GM19438 (cell line): Measurements from ENCODE around the gene CD9.

Experiments
- ATAC-seq: cut with Tn5 transposase; IDR thresholded peaks from one replicate; pipeline ENCODE4 v1.9.1; 2021; ENCODE audit warnings: low read depth; ENCODE audit not compliant: unreplicated experiment

Gene CD9

DNA sequence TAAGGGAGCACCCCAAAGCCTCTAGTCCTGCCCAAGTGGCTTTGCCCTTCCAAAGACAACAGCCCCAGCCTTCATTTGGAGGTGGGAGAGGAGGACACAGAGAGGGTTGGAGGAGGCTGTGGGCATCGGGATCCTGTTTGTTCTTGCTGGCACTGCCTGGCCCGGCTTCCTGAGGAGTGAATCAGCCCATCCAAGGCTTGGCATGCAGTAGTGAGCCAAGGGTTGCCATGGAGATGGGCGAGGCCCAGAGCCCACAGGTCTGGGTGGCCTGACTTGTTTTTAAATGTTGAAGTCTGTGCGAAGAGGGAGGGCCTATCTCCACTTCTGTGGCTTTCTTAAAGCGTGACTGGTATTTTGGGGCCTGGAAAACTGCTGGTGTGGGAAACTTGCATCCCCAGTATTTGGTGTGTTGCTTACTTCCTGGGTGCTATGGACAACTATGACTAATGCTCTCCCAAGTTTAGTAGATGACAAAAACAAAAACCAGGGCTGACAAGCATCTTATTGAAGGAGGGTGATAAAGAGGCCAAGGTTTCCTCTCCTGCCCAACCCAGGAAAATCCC, 15.8 kb downstream of the CD9 start:
- ATAC-seq: no peak

DNA sequence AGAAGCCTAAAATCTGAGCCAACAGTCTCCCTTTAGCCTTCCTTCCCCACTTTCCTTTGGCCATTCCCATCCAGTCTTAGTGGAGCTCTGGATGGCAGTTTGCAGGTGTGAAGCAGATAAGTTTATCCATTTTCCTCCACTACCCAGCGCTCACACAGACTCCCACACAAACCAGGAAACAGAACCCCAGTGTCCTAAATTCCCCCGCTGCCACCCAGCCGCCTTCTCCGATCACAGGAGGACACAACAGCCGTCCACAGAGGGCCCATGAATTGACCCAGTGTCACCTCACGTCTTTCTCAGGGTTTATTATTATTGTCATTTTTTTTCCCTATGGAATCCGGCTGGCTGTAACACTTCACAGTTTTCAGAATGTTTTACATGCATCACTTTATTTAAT, 16.4 kb downstream of the CD9 start:
- ATAC-seq: no peak

DNA sequence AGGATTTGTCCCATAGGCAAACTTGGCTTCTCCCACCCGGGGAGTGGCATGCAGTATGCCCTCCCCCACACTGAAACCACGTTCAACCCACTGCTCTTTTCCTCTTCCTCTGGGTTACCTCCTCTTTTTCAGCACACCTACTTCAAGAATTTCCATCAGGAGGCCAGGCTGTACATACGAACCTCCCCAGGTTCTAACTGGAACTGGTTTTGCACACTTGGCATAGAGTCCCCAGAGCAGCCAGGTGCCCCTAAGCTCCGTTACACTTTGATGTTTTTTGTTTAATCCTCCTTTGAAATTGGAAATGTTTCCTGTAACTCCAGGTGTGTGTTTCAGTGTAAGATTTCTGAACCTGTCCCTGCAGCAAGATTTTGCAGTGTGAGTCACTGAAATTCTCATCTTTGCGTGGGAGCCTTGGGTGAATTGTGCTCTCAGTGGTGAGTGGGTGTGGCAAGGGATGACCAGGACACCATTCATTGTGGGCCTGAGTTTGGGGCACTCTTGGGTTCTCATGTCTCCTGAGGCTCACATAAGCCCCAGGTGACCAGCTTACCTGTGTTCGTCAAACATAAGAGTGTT, 18.2 kb downstream of the CD9 start:
- ATAC-seq: no peak

DNA sequence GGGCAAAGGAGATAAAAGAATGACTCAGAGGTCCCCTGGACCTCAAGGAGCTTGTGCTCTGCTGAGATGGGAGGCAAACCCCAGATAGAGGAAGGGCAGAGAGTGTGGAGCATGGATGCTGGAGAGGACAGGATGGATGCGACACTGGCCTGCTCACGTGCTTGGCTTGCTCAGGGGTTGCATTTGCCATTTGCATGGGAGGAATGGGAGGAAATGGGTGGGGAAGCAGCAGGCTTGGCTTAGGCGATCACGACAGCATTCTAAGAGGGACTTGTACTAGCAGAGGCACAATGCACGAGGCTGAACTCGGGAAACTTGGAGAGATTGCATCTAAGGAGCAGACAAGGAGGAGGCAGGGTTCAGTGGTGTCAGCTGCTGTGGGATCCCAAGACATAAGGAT, 19.8 kb downstream of the CD9 start:
- ATAC-seq: no peak

DNA sequence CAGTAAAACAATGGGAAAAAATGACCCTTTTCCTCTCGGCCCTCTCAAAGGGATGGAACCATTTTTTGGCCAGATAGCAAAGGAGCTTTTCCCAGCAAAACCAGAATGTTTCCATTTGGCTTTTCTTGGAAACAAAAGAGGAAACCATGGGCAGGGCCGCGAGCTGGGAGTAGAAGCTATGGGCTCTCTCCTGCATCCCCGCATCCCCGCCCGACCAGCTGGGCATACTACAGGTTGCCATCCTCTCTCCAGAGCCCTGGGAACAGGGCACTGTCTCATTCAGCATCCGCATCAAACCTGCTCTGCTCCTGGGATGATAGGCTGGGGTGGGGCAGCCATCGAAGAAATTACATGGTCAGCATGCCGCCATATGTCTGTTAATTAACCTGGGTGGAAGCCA, 20.9 kb downstream of the CD9 start:
- ATAC-seq: no peak

DNA sequence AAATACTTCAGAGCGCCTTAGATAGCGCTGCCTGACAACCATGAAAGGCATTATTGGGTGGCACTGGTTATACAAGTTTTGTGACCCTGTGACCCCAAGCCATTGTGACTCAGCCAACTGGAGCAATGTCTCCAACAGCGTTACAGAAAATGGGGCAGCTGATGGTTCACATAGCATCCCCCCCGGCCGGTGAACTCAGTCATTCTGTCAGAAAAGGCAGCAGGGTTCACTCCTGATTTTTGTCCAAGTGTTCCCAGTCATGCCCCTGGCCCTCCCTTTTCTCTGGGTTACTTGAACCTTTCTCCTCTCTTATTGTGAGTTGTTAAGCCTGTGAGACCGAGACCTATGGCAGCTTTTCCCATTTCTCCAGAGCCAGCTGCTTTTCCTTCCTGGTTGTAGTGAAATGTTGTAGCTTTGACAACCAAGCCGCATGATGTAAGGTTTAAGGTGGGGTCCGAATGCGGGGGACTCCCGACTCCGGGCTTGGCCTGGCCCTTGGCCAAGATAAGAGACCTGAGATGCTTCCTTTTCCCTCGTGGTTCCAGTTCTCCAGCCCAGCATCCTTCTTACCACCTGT, 22.0 kb downstream of the CD9 start:
- ATAC-seq: no peak

DNA sequence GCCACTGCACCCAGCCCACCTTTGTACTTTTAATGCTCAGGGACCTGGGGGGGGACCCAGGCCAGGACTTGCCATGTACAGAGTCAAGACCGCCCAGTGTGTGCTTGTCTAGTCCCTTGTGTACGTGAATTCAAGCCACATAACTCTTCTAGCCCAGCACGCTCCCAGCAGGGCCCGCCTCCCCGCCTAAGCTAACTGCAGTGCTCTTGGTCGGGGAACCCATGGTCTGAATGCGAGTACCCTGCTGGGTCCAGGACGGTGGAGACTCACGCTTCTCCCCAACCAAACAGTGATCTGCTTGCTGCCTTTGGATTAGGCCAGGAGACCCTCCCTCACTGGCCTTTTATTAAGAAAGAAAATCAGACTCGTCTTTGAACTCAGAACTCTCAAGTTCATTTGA, 23.3 kb downstream of the CD9 start:
- ATAC-seq: no peak

DNA sequence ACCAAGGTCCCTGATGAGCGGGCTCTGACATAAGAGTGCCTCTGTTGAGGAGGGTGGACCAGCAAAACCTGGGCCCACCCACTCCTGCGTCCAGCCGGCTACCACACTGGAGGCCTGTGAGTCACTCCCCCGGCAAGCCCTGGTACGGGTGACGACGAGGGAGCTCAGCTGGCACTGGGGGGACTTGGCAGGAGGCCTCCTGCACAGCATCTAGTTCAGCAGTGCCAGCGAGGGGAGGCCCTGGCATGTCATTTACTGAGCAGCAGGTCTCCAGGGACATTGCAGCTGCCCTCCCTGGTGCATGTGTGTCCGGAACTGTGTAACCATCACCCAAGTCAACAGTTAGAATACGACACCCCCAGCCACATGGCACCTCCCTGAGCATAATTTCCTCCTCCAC, 24.4 kb downstream of the CD9 start:
- ATAC-seq: no peak

DNA sequence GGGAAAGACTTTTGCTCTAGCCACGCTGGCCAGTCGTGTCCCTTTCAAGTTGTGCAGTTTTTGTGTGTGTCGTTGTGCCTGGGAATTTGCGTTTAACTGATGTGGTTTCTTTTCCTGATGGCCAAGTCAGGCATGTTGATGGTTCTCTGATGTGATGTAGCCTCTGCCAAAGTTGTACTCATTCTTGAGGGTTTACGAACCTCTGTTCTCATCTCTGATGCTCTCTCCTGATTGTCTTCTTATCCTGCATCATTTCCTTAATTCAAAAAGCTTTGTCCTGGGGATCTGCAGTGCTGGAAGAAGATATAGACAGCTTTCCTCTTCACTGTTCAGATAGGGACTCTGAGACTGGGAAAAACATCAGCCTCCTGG, 25.4 kb downstream of the CD9 start:
- no peak for ATAC-seq

DNA sequence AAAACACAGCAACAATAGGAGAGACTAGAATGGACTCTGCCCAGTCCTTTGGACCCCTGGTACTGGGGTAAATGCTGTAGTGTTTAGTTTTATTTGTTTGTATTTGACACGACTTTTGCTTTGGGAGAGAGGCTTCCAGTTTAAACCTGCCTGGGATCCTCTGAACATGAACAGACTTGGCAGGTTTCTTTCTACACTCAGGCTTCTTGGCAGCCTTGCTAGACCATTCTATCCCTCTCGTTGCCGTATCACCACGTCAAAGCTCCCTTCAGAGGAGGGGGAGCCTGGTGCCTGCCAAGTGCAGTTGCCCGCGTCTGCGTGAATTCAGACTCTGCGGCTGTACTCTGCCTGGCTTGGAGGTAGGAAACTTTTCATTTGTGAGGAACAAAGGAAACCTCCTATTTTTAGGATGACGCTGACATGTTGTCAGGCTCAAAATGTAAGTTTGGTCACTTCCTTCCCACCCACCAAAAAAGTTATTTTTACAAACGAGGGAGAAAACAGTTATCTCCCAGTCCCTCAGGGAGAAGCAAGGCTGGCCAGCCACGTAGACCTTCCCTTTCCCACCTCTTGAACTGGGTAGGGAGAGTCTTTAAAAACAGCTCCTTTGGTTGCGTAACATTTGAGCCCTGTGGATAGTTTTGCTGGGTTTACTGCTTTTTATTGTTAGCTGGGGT, 25.9 kb downstream of the CD9 start:
- ATAC-seq: no peak

DNA sequence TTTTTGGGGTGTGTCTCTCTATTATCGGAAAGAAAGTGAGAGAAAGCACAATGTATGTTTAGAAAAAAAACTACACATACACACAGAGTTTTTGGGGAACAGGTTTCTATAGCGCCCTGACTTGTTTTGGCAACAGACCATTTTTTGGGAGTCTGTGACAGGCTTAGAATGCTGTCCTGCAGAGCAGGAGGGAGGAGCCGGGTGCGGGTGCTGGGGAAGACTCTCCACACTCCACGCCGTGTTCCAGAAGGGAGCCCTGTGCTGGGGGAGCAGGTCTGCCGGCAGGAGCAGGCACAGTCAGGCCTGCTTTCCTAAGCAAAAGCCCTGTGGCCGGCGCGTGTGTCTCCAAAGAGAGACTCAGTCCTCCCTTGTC, 26.5 kb downstream of the CD9 start:
- ATAC-seq: no peak

DNA sequence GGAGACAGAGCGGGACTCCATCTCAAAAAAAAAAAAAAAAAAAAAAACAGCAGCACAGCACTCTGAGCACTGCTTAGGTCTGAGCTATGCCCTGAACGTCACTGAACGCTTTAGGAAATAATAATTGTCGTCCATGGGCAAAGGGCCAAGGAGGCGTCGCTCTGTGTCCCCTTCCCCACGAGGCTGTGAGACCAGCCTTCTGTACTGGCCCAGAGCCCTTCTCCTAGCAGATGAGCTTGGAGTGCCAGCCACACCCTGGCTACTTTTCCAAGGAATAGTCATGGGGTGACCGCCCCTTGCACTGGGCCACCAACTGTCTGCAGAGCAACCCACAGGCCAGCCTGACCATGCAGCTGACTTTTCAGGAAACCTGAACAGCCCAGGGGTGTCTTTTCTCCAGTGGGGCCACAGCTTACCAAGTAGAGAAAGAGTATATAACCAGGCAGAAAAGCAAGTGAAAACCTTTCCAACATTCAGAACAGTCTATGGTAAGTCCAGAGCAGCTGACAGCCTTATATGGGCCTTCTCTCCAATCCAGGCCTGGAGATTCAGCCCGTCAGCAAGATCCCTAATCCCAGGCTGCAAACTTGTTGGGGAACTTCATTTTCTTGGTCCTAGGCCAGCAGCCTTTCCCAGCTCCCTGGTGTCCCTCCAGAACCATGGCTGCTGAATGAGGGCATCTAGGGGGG, 28.5 kb downstream of the CD9 start:
- ATAC-seq: no peak

DNA sequence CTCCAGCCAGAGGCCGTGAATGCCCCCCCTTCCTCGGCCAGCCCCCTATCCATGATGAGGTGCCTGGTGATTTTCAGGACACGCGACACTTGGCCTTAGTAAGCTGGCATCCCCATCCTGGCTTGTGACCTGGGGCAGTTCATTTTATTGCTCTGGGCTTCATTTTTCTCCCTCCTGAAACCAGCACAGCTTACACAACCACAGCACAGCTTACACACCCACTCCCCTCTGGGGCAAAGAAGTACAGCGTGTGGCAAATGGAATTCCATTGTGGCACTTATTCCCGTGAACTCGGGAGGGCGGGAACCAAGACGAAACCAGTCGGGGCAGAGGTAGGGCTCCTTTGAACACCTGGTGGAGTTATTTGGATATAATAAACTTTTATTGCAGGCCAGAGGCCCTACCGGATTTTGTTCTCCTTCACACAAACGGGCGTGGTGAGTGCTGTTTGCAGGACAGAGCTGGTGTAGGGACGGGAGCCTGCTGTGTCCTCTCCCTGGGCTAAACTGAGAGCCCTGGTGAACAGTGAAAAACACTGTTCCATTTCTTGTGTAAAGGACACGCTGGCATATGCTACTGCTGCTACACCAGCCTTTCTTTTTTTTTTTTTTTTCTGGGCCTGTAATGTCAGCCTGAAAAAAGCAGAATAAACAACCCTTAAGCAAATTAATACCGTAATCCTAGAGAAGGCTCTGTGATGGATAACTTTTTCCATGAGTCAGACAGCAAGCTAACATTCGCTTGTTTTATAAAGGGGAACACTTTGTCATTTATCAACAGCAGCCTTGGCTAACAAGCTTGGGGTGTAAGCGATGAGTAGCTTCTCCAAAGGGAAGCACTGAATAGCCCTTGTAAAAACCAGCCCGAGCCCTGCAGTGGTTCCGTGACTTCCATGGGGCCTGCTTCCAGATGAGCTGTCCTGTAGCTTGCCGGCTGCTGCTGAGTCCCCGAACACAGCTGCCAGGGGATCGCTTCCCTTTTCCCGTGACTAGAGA, 29.3 kb downstream of the CD9 start:
- ATAC-seq: no peak

DNA sequence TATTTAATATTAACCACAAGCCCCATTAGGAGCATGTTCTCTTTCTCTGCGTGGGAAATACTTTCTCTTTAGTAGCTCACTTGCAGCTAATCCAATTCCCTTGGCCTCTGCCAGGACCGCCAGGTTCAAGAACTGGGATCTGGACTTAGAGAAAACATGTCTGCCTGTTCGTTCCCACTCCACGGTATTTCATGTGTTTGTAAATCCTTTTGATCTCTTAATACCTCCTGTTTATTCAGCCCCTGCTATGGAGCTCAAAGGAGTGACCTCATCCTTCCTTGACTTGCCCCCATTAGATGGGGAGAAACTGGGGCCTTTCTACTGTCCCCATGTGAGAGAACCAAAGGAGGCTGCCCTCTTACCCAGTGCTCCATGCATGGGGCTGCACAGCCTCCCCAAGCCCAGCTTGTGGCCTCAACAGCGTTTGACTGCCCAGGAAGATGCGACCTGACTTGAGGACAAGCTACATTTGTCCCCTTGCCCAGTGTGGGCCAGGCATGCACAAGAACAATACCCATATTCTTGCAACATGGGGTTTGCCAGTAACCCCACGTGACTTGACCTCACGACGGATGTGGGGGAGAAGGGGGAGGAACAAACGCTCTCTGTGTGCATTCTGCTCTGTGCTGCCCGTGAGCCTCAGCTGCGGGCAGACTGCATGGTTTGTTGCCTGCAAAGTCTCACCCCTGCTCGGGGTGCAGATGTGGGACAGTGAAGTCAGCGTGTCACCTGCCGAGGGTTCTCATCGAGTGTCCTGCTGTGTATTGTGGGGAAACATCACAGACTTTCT, 30.3 kb downstream of the CD9 start:
- peak; percentile 83 for ATAC-seq

DNA sequence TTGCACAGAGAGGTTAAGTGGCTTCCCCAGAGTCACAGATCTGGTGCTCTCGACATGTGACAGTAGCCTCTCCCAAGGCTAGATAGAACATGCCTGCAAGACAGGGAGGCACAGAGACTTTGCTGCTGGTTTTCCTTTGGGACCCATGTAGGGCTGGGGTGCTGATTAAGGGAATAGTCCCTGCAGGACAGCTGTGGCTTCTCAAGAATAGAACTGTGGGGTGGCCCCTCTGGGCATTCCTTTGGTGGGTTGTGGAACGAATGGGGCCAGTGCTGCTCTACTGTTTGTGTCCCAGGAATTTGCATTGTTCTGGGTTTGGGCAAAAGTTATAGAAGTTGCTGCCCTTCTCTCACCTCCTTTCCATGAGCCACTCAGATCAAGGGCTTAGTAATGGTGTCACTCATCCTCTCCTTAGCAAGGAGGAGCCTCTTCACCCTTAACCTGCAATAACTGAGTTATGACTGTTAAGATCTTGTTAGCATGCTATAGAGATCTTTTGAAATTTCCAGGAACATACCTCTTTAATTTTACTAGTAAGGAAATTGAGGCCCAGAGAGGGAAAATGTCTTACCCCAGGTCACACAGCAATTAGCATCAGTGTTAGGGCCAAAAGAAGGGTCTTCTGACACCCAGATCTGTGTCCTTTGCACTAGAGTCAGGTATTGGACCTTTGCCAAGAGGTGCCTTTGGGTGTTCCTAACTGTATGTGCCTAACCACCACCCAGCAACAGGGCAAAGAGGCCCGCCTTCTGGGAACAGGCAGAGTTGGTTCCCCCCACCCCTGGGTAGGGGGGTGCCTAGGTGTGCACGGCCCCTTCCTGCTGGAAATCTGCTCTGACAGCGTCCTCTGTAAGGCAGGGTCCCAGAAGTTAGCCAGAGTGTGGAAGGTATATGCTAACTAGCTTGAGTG, 31.4 kb downstream of the CD9 start:
- ATAC-seq: no peak

DNA sequence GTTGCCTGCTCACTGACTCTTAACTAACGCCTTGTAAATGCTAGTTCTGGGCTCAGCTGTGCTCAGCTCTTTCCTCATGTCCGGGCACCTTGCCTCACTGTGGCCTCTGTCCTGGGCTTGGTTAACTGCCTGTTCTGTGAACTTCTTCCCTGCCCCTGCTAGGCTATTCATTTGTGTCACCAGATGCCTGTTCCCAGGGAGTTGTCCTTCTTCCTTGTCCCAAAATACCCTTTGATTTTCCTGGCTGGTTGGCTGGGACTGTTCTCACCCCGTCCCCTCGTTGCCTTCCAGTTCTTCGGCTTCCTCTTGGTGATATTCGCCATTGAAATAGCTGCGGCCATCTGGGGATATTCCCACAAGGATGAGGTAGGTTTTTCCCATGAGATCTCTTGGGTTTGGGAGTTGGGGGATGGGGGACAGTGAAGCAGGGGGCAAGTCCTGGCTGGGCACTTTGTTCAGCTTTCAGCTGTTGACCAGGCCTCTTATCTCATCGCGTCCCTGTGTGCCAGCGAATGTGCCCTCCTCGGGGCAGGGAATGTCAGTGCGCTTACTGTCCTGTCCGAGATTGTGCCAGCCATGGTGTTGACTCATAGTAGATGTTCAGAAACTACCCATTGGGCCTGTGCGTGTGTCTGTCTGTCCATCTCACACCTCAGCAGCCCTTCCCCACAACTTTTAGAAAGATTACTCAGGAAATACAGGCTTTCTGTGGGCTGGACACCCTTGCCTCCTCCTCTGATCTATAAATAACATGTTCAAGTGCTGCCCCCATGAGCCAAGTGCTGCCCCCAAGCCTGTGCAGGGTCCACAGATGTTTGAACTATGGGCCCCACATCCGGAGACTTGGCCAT, 33.1 kb downstream of the CD9 start:
- ATAC-seq: no peak

DNA sequence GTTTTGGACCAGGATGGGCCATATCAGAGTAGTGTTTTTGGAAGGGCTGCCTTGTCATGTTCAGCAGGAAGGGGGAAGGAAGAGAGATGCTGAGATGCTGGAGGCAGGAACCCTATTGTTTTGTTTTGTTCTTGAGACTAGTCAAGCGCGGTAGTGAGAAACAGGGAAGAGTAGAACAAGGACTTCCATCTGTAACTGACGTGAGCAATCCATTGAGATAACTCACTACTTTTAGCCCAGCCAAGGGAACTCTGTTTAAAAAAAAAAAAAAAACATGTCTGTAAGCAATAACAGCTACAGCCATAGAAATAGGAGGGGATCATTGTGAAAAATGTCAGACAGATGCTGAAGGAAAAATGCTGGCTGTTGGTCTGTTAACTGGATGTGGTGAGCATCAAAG, 34.0 kb downstream of the CD9 start:
- ATAC-seq: no peak

DNA sequence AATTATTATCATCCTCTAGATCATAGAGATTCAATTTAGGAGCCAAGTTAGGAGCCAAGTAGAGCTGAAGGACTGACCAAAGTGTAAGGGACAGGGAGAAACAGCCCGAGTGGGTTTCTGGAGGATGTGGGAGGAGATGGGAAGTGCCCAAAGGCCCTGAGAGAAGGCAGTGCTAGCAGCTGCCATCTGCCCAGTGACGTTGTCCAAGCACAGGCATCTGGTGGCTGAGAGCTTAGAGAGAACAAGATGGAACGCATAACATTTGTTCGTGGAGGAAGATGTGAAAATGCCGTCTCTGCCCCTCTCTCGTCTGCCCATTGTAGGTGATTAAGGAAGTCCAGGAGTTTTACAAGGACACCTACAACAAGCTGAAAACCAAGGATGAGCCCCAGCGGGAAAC, 34.7 kb downstream of the CD9 start:
- no peak for ATAC-seq
